Measurements from ENCODE around the gene STIM1.

Gene STIM1

GRCh38 chr11:3824714-3825472 is 30.6 kb upstream of the STIM1 start:
- peak; percentile 85 for DNase-seq (ENCODE audit: low read depth, low spot score)
- Histone ChIP-seq H3K27me3 (ENCODE audit: insufficient read depth, insufficient read length) (no peaks in the 10 kb centered on the region), H3K9ac (ENCODE audit: insufficient read length, low read depth) (peak overlapping the region; percentile 8), H3K4me1 (ENCODE audit: insufficient read depth, insufficient read length) (peaks cover 27% of the 10 kb centered on the region), H3K9me3 (ENCODE audit: insufficient read depth, low read length) (no peaks in the 10 kb centered on the region), H3K36me3 (ENCODE audit: insufficient read depth, insufficient read length, low read length) (peaks cover 71% of the 10 kb centered on the region), H3K4me3 (ENCODE audit: insufficient read length, low read depth) (no peak overlapping the region)
- no peak for TF ChIP-seq SUZ12 (IDR thresholded peaks at IDR 0.05; ENCODE audit: extremely low read depth, insufficient read depth, insufficient read length)
- TF ChIP-seq ZNF274 (IDR thresholded peaks at IDR 0.05; ENCODE audit: low read depth, low read length): no peak
- no peak for TF ChIP-seq YY1 (IDR thresholded peaks at IDR 0.05; ENCODE audit: insufficient read depth, insufficient read length)

- Histone ChIP-seq H3K36me3 (ENCODE audit: insufficient read depth, insufficient read length, low read length) (peaks cover 74% of the 10 kb centered on the region), H3K4me3 (ENCODE audit: insufficient read length, low read depth) (no peak overlapping the region), H3K9me3 (ENCODE audit: insufficient read depth, low read length) (no peaks in the 10 kb centered on the region), H3K4me1 (ENCODE audit: insufficient read depth, insufficient read length) (peaks cover 27% of the 10 kb centered on the region), H3K9ac (ENCODE audit: insufficient read length, low read depth) (no peak overlapping the region), H3K27me3 (ENCODE audit: insufficient read depth, insufficient read length) (no peaks in the 10 kb centered on the region)
- no peak for DNase-seq (ENCODE audit: low read depth, low spot score)
- TF ChIP-seq YY1 (IDR thresholded peaks at IDR 0.05; ENCODE audit: insufficient read depth, insufficient read length): no peak
- TF ChIP-seq ZNF274 (IDR thresholded peaks at IDR 0.05; ENCODE audit: low read depth, low read length): no peak
- TF ChIP-seq SUZ12 (IDR thresholded peaks at IDR 0.05; ENCODE audit: extremely low read depth, insufficient read depth, insufficient read length): no peak
These were observed 29.9 kb upstream of the STIM1 start for GRCh38 chr11:3825473-3826154.

- Histone ChIP-seq H3K4me3 (ENCODE audit: insufficient read length, low read depth) (no peak overlapping the region), H3K9me3 (ENCODE audit: insufficient read depth, low read length) (no peaks in the 10 kb centered on the region), H3K36me3 (ENCODE audit: insufficient read depth, insufficient read length, low read length) (peaks cover 79% of the 10 kb centered on the region), H3K4me1 (ENCODE audit: insufficient read depth, insufficient read length) (peaks cover 27% of the 10 kb centered on the region), H3K9ac (ENCODE audit: insufficient read length, low read depth) (no peak overlapping the region), H3K27me3 (ENCODE audit: insufficient read depth, insufficient read length) (no peaks in the 10 kb centered on the region)
- DNase-seq (ENCODE audit: low read depth, low spot score): no peak
- no peak for TF ChIP-seq YY1 (IDR thresholded peaks at IDR 0.05; ENCODE audit: insufficient read depth, insufficient read length)
- no peak for TF ChIP-seq SUZ12 (IDR thresholded peaks at IDR 0.05; ENCODE audit: extremely low read depth, insufficient read depth, insufficient read length)
- no peak for TF ChIP-seq ZNF274 (IDR thresholded peaks at IDR 0.05; ENCODE audit: low read depth, low read length)
These were observed 28.7 kb upstream of the STIM1 start for GRCh38 chr11:3826721-3827120.

- Histone ChIP-seq H3K36me3 (ENCODE audit: insufficient read depth, insufficient read length, low read length) (peaks cover 87% of the 10 kb centered on the region), H3K9ac (ENCODE audit: insufficient read length, low read depth) (peak overlapping the region; percentile 53), H3K4me3 (ENCODE audit: insufficient read length, low read depth) (no peak overlapping the region), H3K27me3 (ENCODE audit: insufficient read depth, insufficient read length) (no peaks in the 10 kb centered on the region), H3K4me1 (ENCODE audit: insufficient read depth, insufficient read length) (peaks cover 27% of the 10 kb centered on the region), H3K9me3 (ENCODE audit: insufficient read depth, low read length) (no peaks in the 10 kb centered on the region)
- no peak for DNase-seq (ENCODE audit: low read depth, low spot score)
- no peak for TF ChIP-seq SUZ12 (IDR thresholded peaks at IDR 0.05; ENCODE audit: extremely low read depth, insufficient read depth, insufficient read length)
- no peak for TF ChIP-seq ZNF274 (IDR thresholded peaks at IDR 0.05; ENCODE audit: low read depth, low read length)
- TF ChIP-seq YY1 (IDR thresholded peaks at IDR 0.05; ENCODE audit: insufficient read depth, insufficient read length): no peak
These were observed 27.9 kb upstream of the STIM1 start for GRCh38 chr11:3827434-3828186.

GRCh38 chr11:3830088-3830487 is 25.4 kb upstream of the STIM1 start:
- H3K4me1 ChIP-seq (ENCODE audit: insufficient read depth, insufficient read length): peaks cover 24% of the 10 kb centered on the region
- no peak for DNase-seq (ENCODE audit: low read depth, low spot score)
- no peak for TF ChIP-seq YY1 (IDR thresholded peaks at IDR 0.05; ENCODE audit: insufficient read depth, insufficient read length)
- no peak for TF ChIP-seq SUZ12 (IDR thresholded peaks at IDR 0.05; ENCODE audit: extremely low read depth, insufficient read depth, insufficient read length)
- no peak for TF ChIP-seq ZNF274 (IDR thresholded peaks at IDR 0.05; ENCODE audit: low read depth, low read length)
- H3K9ac ChIP-seq (ENCODE audit: insufficient read length, low read depth): no peak overlapping the region
- peaks cover 91% of the 10 kb centered on the region for H3K36me3 ChIP-seq (ENCODE audit: insufficient read depth, insufficient read length, low read length)
- no peaks in the 10 kb centered on the region for H3K9me3 ChIP-seq (ENCODE audit: insufficient read depth, low read length)
- H3K4me3 ChIP-seq (ENCODE audit: insufficient read length, low read depth): no peak overlapping the region
- H3K27me3 ChIP-seq (ENCODE audit: insufficient read depth, insufficient read length): no peaks in the 10 kb centered on the region

GRCh38 chr11:3830730-3831129 is 24.7 kb upstream of the STIM1 start:
- DNase-seq (ENCODE audit: low read depth, low spot score): no peak
- no peak overlapping the region for H3K9ac ChIP-seq (ENCODE audit: insufficient read length, low read depth)
- H3K36me3 ChIP-seq (ENCODE audit: insufficient read depth, insufficient read length, low read length): peaks cover 91% of the 10 kb centered on the region
- no peaks in the 10 kb centered on the region for H3K27me3 ChIP-seq (ENCODE audit: insufficient read depth, insufficient read length)
- no peak for TF ChIP-seq SUZ12 (IDR thresholded peaks at IDR 0.05; ENCODE audit: extremely low read depth, insufficient read depth, insufficient read length)
- TF ChIP-seq YY1 (IDR thresholded peaks at IDR 0.05; ENCODE audit: insufficient read depth, insufficient read length): no peak
- TF ChIP-seq ZNF274 (IDR thresholded peaks at IDR 0.05; ENCODE audit: low read depth, low read length): no peak
- H3K4me3 ChIP-seq (ENCODE audit: insufficient read length, low read depth): no peak overlapping the region
- H3K4me1 ChIP-seq (ENCODE audit: insufficient read depth, insufficient read length): peaks cover 19% of the 10 kb centered on the region
- H3K9me3 ChIP-seq (ENCODE audit: insufficient read depth, low read length): no peaks in the 10 kb centered on the region
